Activated CD8-positive, alpha-beta T cell treated with anti-CD3 and anti-CD28 coated beads, Interleukin-2, amount 10 ng/mL, durations not matched to agents 7 days and 5 days (primary cell): ENCODE measurements around the gene FAM186B. TPM values are rescaled to one million over a fixed set of nuclear protein-coding genes. Genes with fewer than 3 reads are reported as not detected.

ENCODE experiments used
- ATAC-seq: fragments of 150-1000 bp; cut with Tn5 transposase; one replicate; pipeline ENCODE4 v1.10.0; 2021; ENCODE audit warnings: moderate library complexity
- CTCF ChIA-PET: fragments of 350-600 bp; sonication (Branson Sonifier 250); formaldehyde crosslinking; loops from one replicate; lab custom pipeline; 2021; ENCODE audit warnings: antibody characterized with exemption; lab: Charles Lee
- POLR2A ChIA-PET: fragments of 350-600 bp; sonication (Branson Sonifier 250); formaldehyde crosslinking; loops from one replicate; lab custom pipeline; 2021; ENCODE audit warnings: antibody characterized with exemption; lab: Charles Lee
- DNase-seq: peaks from one replicate; pipeline ENCODE4 v3.0.0-alpha.2; 2020
- H3K27ac Mint-ChIP-seq: one replicate; pipeline ENCODE4 v1.8.0; 2021; ENCODE audit warnings: mild to moderate bottlenecking, mixed read lengths
- H3K27me3 Mint-ChIP-seq: one replicate; pipeline ENCODE4 v1.8.0; 2021; ENCODE audit warnings: low read depth, mixed read lengths
- H3K36me3 Mint-ChIP-seq: one replicate; pipeline ENCODE4 v1.8.0; 2021; ENCODE audit warnings: low read depth, mixed read lengths
- H3K4me1 Mint-ChIP-seq: one replicate; pipeline ENCODE4 v1.8.0; 2021; ENCODE audit warnings: low read depth, mixed read lengths
- H3K4me3 Mint-ChIP-seq: one replicate; pipeline ENCODE4 v1.8.0; 2021; ENCODE audit warnings: mild to moderate bottlenecking, mixed read lengths
- H3K9me3 Mint-ChIP-seq: one replicate; pipeline ENCODE4 v1.8.0; 2022; ENCODE audit warnings: mixed read lengths; ENCODE audit not compliant: insufficient read depth
- total RNA-seq, 2 experiments: library from RNA; stranded (reverse); gene quantifications; one replicate each; pipeline ENCODE4 v1.2.3, GENCODE V29; 2021

Gene FAM186B
- total RNA-seq, 2 experiments from 2014 or later = 0.18 to 0.21 TPM

- DNase-seq (no peak), ATAC-seq (no peak)
- Mint-ChIP-seq H3K9me3 (no peaks in the 10 kb centered on the region), H3K27ac (no peak overlapping the region), H3K27me3 (peaks cover 29% of the 10 kb centered on the region), H3K36me3 (no peaks in the 10 kb centered on the region), H3K4me1 (peaks cover 40% of the 10 kb centered on the region), H3K4me3 (no peak overlapping the region)
- POLR2A ChIA-PET = no interaction called here
- CTCF ChIA-PET = no interaction called here
Observed at GRCh38 chr12:49541911-49542505, 63.4 kb downstream of the FAM186B start.

GRCh38 chr12:49541140-49541861 is 64.1 kb downstream of the FAM186B start:
- Mint-ChIP-seq H3K4me3 (no peak overlapping the region), H3K36me3 (no peaks in the 10 kb centered on the region), H3K27ac (peak overlapping the region; percentile 32), H3K9me3 (no peaks in the 10 kb centered on the region), H3K4me1 (peaks cover 40% of the 10 kb centered on the region), H3K27me3 (peaks cover 35% of the 10 kb centered on the region)
- DNase-seq (no peak), ATAC-seq (no peak)
- POLR2A ChIA-PET = no interaction called here
- CTCF ChIA-PET = interaction anchor here (1.2 kb wide), 1 partner anchor 11 kb away, joined by 3 read pairs; no protein-coding TSS in a partner anchor

- ATAC-seq = no peak
- H3K9me3 Mint-ChIP-seq = no peaks in the 10 kb centered on the region
- POLR2A ChIA-PET = interaction anchor here (1.1 kb wide), 1 partner anchor 27 kb away, joined by 5 read pairs; no protein-coding TSS in a partner anchor
Observed at GRCh38 chr12:49540229-49541139, 65.0 kb downstream of the FAM186B start.

DNA sequence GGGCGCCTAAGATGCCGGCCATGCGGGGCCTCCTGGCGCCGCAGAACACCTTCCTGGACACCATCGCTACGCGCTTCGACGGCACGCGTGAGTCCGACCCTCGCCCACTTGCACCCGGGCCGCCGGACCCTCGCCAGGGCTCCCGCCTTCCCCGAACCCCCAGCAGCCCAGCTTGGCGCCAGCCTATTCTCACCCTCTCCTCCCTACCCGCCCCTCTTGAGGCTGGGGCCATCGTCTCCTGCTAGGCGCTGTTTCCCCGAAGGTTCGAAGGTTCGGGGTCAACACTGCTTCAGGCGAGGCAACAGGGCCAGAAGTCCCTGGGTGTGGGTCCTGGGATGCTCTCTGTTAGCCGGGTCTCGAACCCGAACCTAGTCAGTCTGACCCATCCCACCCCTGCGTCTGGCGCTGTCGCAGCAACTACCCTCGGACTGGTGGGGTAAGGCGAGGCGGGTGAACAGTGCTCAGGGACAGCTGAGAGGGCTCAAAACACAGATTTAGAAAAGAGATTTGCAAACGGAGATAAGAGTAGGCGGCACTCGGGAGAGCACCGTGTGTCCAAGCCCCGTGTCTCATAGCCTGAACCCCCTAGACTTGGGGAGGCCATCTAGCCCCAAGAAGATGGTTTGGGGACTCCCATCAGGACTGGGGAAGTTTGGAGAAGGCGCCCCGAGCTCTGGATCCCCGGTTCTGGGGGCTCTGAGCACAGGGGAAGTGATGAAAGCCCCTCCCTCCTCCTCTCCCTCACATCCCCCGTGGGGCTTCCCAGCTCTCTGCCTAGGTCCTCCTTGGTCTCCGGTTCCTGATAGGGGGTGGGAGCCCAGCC is 65.8 kb downstream of the FAM186B start:
- ChIA-PET CTCF (interaction anchor here (1.3 to 2.6 kb wide), 3 partner anchors 13 to 182 kb away, joined by 3 to 7 read pairs (median 4); partner anchors contain the start of gene FMNL3), POLR2A (interaction anchor here (1.1 to 1.6 kb wide), 3 partner anchors 25 to 142 kb away, joined by 3 to 5 read pairs (median 4); no protein-coding TSS in a partner anchor)
- Mint-ChIP-seq H3K9me3 (no peaks in the 10 kb centered on the region), H3K4me1 (peaks cover 38% of the 10 kb centered on the region), H3K27me3 (peaks cover 47% of the 10 kb centered on the region), H3K36me3 (no peaks in the 10 kb centered on the region), H3K4me3 (peak overlapping the region; percentile 57), H3K27ac (no peak overlapping the region)
- no peak for ATAC-seq
- DNase-seq = no peak

More at GRCh38 chr12:49540229-49541139, 65.0 kb downstream of the FAM186B start:
- H3K4me3 Mint-ChIP-seq = peak overlapping the region; percentile 40
- peaks cover 43% of the 10 kb centered on the region for H3K27me3 Mint-ChIP-seq
- peaks cover 40% of the 10 kb centered on the region for H3K4me1 Mint-ChIP-seq
- no peak overlapping the region for H3K27ac Mint-ChIP-seq
- CTCF ChIA-PET = interaction anchor here (1.2 kb wide), 1 partner anchor 12 kb away, joined by 3 read pairs; no protein-coding TSS in a partner anchor
- DNase-seq = no peak
- no peaks in the 10 kb centered on the region for H3K36me3 Mint-ChIP-seq

DNA sequence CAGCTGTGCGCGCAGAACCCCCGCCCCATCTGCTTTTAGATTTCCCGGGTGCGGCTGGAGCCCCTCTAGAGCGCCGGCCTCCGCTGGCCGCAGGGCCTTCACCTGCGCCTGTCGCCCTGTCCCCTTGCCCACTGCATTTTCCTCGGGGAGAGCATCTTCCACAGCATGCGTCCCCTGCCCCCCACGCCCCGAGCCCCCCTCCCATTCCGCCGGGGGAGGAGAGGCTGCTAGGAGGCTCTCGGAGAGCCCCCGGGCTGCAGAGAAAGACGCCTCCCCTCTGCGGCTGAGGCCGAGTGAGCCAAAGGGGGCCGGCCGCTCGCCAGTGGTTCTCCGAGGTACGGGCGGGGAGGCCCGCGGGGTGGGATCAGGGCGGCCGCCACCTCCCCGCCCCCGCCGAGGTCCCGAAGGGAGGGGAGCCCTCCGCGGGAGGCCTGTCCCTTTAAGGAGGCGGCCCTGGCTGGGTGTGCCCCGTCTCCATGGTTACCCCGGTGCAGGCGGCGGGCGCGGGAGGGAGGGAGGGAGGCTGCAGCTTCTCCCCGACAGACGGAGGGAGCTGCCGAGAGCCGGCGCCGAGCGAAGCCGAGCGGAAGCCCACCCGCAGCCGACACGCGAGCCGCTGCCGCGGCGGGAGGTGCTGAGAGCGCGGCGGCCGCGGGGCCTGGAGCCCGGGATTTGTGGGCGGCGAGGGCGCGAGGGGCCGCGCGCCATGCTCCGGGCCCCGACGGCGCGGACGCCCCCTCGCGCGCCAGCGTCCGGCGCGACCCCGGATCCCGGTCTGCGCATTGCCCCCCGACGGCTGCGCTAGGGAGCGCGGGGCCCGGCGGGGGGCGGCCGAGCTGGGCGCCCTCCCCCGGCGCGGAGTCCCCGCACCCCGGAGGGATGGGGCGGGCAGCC is 66.7 kb downstream of the FAM186B start, which contains the start of gene KCNH3:
Gene KCNH3 (plus strand): TSS at position 521 of the 894 bp plus-strand sequence. CDS start 387 bp downstream, outside the sequence.
- DNase-seq (peak; percentile 95), ATAC-seq (peak; percentile 87)
- Mint-ChIP-seq H3K27me3 (peaks cover 47% of the 10 kb centered on the region), H3K36me3 (no peaks in the 10 kb centered on the region), H3K27ac (no peak within 1 kb of the TSS), H3K4me1 (peaks cover 37% of the 10 kb centered on the region), H3K4me3 (peak within 1 kb of the TSS; percentile 67), H3K9me3 (no peaks in the 10 kb centered on the region)
- ChIA-PET POLR2A (interaction anchor here (0.6 to 1.6 kb wide), 3 partner anchors 18 to 143 kb away, joined by 3 to 4 read pairs (median 3); no protein-coding TSS in a partner anchor), CTCF (interaction anchor here (1.3 to 2.6 kb wide), 4 partner anchors 14 to 191 kb away, joined by 3 to 7 read pairs (median 4); partner anchors contain the start of gene FMNL3)

GRCh38 chr12:49537752-49538509 is 67.5 kb downstream of the FAM186B start:
- Mint-ChIP-seq H3K4me3 (peak overlapping the region; percentile 67), H3K27me3 (peaks cover 47% of the 10 kb centered on the region), H3K4me1 (peaks cover 29% of the 10 kb centered on the region), H3K9me3 (no peaks in the 10 kb centered on the region), H3K36me3 (no peaks in the 10 kb centered on the region), H3K27ac (no peak overlapping the region)
- ATAC-seq (peak; percentile 22), DNase-seq (peak; percentile 41)
- POLR2A ChIA-PET = interaction anchor here (1.6 kb wide), 1 partner anchor 27 kb away, joined by 4 read pairs; no protein-coding TSS in a partner anchor
- CTCF ChIA-PET = interaction anchor here (1.0 to 2.6 kb wide), 5 partner anchors 13 to 190 kb away, joined by 3 to 7 read pairs (median 4); partner anchors contain the start of gene FMNL3

Other genes with a start within 250 kb of the FAM186B start
- gene SPATS2, start 238.2 kb downstream of the FAM186B start, total RNA-seq = 10 to 100 TPM; 12.9 to 13.0 TPM
- 1 to 10 TPM; 5.1 to 5.3 TPM for gene KCNH3, start 66.6 kb downstream of the FAM186B start, total RNA-seq
- gene MCRS1, start 37.5 kb downstream of the FAM186B start, total RNA-seq = 10 to 100 TPM; 85.9 to 86.1 TPM
- 10 to 100 TPM; 14.4 to 14.6 TPM for gene PRPF40B, start 17.9 kb upstream of the FAM186B start, total RNA-seq
- gene FMNL3, start 101.8 kb upstream of the FAM186B start, total RNA-seq = 10 to 100 TPM; 53.5 to 54.5 TPM
- 100 to 1,000 TPM; 420 TPM for gene TMBIM6, start 135.9 kb upstream of the FAM186B start, total RNA-seq
- gene NCKAP5L, start 222.8 kb upstream of the FAM186B start, total RNA-seq = 1 to 10 TPM; 7.2 to 7.7 TPM
- 1 to 10 TPM; 7.3 to 7.4 TPM for gene BCDIN3D, start 237.5 kb upstream of the FAM186B start, total RNA-seq